Measurements from ENCODE around the gene NUP107. TPM values are rescaled to one million over a fixed set of nuclear protein-coding genes. Genes with fewer than 3 reads are reported as not detected.

NUP107 gene
- total RNA-seq, 3 donors from 2014 or later (not counting 1 experiment from before 2014, with no cell fraction given): 54.9 to 69.2 (median 62.0) TPM

- ATAC-seq (peak; percentile 12 to 31 (median 21)), DNase-seq (peak; percentile 24 to 54)
- H3K4me3 Mint-ChIP-seq: peak overlapping the region; percentile 97
- H3K27ac Mint-ChIP-seq: peak overlapping the region; percentile 89 to 94
- no peaks in the 10 kb centered on the region for H3K36me3 Mint-ChIP-seq
- no peak for TF ChIP-seq CTCF (IDR thresholded peaks at IDR 0.05)
- 1% methylated on average over 14 of the region's 15 CpGs for WGBS (ENCODE audit: insufficient coverage)
- intact Hi-C loops (cut with micrococcal nuclease): loop anchor here (1.0 to 5.0 kb wide), 3 partner anchors 61 to 524 kb away; no protein-coding TSS in a partner anchor
- Histone ChIP-seq H3K27ac (ENCODE audit: low read length) (peak overlapping the region; percentile 81), H3K9me3 (ENCODE audit: control insufficient read depth, insufficient read depth, low read length) (no peaks in the 10 kb centered on the region), H3K4me3 (ENCODE audit: low read length) (peak overlapping the region; percentile 80), H3K36me3 (ENCODE audit: control insufficient read depth, insufficient read depth, low read length) (peaks cover 9% of the 10 kb centered on the region), H3K27me3 (ENCODE audit: control insufficient read depth, insufficient read depth, low read length) (no peaks in the 10 kb centered on the region), H3K4me1 (ENCODE audit: control insufficient read depth, insufficient read depth, low read length) (peaks cover 13% of the 10 kb centered on the region)
- H3K9me3 Mint-ChIP-seq: no peaks in the 10 kb centered on the region
- H3K27me3 Mint-ChIP-seq (ENCODE audit: low read depth in 2 of 2): no peaks in the 10 kb centered on the region
- H3K4me1 Mint-ChIP-seq: peaks cover 39% of the 10 kb centered on the region in 2 donors
Observed at GRCh38 chr12:68746572-68747180, 59.9 kb downstream of the NUP107 start.

GRCh38 chr12:68749443-68749842 is 62.7 kb downstream of the NUP107 start:
- Histone ChIP-seq H3K27me3 (ENCODE audit: control insufficient read depth, insufficient read depth, low read length) (no peaks in the 10 kb centered on the region), H3K4me3 (ENCODE audit: low read length) (no peak overlapping the region), H3K36me3 (ENCODE audit: control insufficient read depth, insufficient read depth, low read length) (peaks cover 15% of the 10 kb centered on the region), H3K9me3 (ENCODE audit: control insufficient read depth, insufficient read depth, low read length) (no peaks in the 10 kb centered on the region), H3K27ac (ENCODE audit: low read length) (no peak overlapping the region), H3K4me1 (ENCODE audit: control insufficient read depth, insufficient read depth, low read length) (peaks cover 13% of the 10 kb centered on the region)
- DNase-seq (no peak), ATAC-seq (no peak)
- no peaks in the 10 kb centered on the region for H3K27me3 Mint-ChIP-seq (ENCODE audit: low read depth in 2 of 2)
- WGBS (ENCODE audit: insufficient coverage): 99% methylated on average over 3 of the region's 3 CpGs
- no peak for TF ChIP-seq CTCF (IDR thresholded peaks at IDR 0.05)
- H3K4me3 Mint-ChIP-seq: no peak overlapping the region
- H3K4me1 Mint-ChIP-seq: peaks cover 39% of the 10 kb centered on the region in 2 donors
- no peak overlapping the region for H3K27ac Mint-ChIP-seq
- intact Hi-C loops (cut with micrococcal nuclease): loop anchor here (5.0 kb wide), 1 partner anchor 527 kb away; no protein-coding TSS in a partner anchor
- no peaks in the 10 kb centered on the region for H3K36me3 Mint-ChIP-seq
- no peaks in the 10 kb centered on the region for H3K9me3 Mint-ChIP-seq

GRCh38 chr12:68749861-68750260 is 63.1 kb downstream of the NUP107 start:
- Histone ChIP-seq H3K27ac (ENCODE audit: low read length) (no peak overlapping the region), H3K27me3 (ENCODE audit: control insufficient read depth, insufficient read depth, low read length) (no peaks in the 10 kb centered on the region), H3K4me1 (ENCODE audit: control insufficient read depth, insufficient read depth, low read length) (peaks cover 13% of the 10 kb centered on the region), H3K4me3 (ENCODE audit: low read length) (no peak overlapping the region), H3K36me3 (ENCODE audit: control insufficient read depth, insufficient read depth, low read length) (peaks cover 18% of the 10 kb centered on the region), H3K9me3 (ENCODE audit: control insufficient read depth, insufficient read depth, low read length) (no peaks in the 10 kb centered on the region)
- TF ChIP-seq CTCF (IDR thresholded peaks at IDR 0.05): no peak
- 94% methylated on average over 4 of the region's 4 CpGs for WGBS (ENCODE audit: insufficient coverage)
- no peak for DNase-seq
- intact Hi-C loops (cut with micrococcal nuclease): loop anchor here (5.0 kb wide), 1 partner anchor 528 kb away; no protein-coding TSS in a partner anchor
- Mint-ChIP-seq H3K4me3 (no peak overlapping the region), H3K9me3 (no peaks in the 10 kb centered on the region), H3K4me1 (peaks cover 39% of the 10 kb centered on the region in 2 donors), H3K27ac (peak overlapping the region in 1 of 2 donors; percentile 15), H3K27me3 (ENCODE audit: low read depth in 2 of 2) (no peaks in the 10 kb centered on the region), H3K36me3 (no peaks in the 10 kb centered on the region)
- no peak for ATAC-seq
